Stimulated activated CD4-positive, alpha-beta T cell treated with anti-CD3 and anti-CD28 coated beads, TNF-alpha, amount 100 ng/mL, for 48 hours (primary cell): Measurements from ENCODE around the gene FNIP1.
"Not testable (repeated sequence)": the region's sequence is repeated elsewhere in the genome, so short reads cannot be mapped to it uniquely, and the experiment has no call there.

ENCODE experiments used
- DNase-seq, 3 donors: peaks; one replicate each; pipeline ENCODE4 v3.0.0-alpha.2; 2020; ENCODE audit warnings: low read depth in 3 of 3

The FNIP1 gene

DNA sequence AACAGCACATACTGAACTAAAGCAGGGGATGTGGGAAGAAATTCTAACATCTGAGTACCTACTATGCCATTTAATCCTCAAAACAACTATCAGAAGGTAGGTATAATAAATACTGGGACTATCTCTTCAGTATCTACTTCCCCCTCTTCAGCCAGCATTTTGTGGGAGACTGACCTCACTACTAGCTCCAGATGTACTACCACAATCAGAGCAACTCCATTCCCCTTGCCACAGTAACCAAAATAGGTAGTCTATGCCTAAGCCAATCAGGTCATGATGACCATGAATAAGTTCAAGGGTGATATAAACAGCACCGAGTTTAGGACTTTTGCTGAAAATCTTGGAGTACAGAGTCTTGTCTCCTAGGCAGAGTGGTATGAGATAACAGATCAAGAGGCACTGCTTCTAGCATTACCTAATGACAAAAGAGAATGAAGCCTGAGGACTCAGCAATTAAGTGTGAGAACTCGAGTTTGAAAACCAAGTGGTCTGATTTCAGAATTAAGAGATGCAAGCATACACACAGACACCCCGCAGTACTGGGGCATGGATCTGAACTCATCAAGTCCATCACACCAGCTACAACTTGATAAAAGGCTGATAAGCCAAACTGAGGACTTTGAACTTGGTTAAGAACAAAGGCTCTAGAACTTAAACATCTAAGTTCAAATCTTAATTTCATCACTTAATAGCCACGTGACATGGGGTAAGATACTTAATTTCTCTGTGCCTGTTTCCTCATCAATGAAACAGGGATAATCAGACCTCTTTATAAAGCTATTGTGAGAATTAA, 9.7 kb downstream of the FNIP1 start:
- no peak for DNase-seq

DNA sequence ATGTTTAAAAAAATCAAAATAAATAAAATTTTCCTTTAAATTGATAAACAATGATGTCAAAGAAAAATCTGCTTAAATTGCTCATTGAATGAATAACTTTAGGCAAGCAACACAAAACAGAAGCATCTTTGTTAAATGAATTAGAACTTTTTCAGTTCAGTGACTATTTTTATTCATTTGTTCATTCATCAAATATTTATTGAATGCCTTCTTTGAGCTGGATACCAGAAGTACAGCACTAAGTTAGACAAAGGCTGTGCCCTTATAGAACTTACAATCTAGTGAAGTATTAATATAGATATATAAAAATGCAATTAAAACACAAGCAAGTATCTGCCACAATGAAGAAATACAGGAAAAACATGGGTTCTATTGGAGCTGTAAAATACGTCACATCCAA, 10.8 kb downstream of the FNIP1 start:
- no peak for DNase-seq

DNA sequence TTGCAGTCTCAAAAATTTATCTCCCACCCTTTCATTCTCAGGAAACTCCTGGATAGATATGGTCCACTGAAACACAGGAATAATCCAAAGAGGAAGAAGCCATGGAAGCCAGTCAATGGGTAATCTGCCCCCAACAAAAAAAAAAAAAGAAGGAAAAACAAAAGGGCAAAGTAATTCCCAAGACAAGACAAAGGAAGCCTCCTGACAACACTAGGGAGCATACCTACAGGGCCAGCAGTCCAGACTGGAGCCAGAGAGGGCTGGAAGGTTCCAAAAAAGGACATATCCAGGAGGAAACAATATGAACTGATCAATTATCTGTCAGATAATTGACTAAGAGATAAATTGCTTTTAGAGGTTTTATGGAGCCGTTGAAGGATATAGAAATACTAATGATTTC, 12.9 kb downstream of the FNIP1 start:
- DNase-seq: no peak

DNA sequence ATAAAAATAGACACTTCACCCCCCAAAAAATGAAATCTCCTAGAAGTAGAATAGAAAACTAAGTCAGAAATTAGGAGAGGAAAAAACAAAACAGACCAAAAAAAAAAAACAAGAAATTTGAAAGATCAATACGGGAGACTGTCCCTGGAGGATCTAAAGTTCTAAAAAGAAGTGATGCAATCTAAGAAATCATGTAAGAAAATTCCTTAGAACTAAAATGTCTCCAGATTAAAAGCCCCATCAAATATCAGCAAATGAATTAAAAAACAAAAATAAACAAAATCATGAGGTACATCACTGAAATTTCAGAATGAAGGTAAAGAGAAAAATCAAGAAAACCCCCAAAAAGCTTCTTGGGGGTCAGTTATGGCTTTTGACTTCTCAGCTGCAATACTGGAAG, 13.5 kb downstream of the FNIP1 start:
- DNase-seq: no peak

DNA sequence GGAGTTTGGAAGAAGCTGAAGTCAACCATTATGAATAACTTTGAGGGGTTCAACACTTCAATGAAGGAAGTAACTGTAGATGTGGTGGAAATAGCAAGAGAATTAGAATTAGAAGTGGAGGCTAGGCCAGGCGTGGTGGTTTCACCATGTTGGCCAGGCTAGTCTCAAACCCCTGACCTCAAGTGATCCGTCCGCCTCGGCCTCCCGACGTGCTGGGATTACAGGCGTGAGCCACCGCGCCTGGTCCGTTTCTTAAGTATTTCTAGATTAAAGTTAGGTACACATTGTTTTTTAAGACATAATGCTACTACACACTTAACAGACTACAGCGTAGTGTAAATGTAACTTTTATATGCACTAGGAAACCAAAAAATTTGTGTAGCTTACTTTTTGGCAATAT, 14.1 kb downstream of the FNIP1 start:
- DNase-seq: no peak

DNA sequence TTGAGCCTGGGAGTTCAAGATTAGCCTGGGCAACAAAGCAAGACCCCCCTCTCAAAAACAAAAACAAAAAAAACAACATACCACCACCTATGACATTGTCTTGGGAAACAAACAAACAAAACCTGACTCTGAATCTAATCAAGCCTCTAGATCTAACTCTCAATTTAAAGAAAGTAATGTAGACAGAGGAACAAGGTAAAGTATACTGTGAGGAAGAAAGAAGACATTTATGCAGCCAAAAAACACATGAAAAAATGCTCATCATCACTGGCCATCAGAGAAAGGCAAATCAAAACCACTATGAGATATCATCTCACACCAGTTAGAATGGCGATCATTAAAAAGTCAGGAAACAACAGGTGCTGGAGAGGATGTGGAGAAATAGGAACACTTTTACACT, 18.7 kb downstream of the FNIP1 start:
- not testable (repeated sequence) for DNase-seq

DNA sequence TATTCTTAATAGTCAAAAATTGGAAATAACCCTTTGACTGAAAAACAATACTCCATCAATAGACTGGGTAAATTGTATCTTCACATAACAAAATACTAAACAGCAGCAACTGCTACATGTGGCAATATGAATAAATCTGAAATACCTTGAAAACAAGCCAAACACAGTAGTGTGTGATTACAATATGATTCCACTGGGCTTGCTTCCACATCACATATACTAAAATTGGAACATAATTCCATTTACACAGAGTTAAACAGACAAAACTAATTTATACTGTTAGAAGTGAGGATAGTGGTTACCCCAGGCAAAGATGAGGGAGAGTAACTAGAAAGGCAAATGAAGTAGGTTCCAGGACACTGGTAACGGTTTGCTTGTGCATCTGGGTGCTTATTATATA, 20.4 kb downstream of the FNIP1 start:
- DNase-seq: no peak

DNA sequence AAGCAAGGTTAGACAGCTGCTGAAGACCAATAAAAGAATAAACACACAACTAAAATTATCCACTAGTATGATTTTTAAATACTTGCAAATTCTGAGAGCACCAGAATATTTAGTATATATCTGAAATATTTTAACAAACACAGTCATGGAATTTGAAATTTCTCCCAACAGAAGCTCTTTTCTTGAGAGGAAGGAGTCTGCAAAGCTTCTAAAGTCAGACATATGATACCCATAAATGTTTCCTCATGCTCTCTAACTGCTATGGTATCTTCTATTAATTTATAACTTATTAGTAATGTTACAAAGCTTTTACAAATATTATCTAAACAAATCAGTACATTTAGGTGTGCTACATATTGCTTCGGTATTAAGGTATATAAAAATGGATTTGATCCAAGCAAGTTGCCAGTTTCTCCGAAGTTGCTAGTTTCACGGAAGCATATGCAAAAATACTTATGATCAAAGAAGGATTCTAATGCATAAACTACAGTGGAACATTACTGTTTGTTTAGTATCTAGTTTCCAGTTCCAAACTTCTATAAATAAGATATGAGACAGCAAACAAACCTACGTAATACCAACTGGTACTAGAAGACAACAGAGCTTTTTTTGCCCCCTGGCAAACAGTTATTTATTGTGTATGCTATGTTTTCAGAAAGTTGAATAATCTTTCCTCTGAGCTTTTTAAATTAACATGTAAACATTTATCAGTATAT, 22.0 kb downstream of the FNIP1 start:
- no peak for DNase-seq

DNA sequence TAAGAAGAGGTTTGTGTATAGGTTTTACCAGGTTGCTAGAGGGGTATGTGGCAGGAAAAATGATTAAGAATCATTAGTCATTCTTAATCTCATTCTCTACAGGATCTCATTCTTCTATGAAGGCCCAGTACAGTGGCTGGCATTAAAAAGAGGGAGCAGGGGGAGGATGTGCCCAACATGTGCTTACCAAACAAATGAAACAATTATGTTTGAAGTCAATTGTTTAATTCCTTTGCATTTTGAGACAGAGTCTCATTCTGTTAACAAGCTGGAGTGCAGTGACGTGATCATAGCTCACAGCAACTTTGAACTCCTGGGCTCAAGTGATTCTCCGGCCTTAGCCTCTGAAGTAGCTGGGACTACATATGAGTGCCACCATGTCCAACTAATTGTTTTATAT, 23.0 kb downstream of the FNIP1 start:
- DNase-seq: no peak

DNA sequence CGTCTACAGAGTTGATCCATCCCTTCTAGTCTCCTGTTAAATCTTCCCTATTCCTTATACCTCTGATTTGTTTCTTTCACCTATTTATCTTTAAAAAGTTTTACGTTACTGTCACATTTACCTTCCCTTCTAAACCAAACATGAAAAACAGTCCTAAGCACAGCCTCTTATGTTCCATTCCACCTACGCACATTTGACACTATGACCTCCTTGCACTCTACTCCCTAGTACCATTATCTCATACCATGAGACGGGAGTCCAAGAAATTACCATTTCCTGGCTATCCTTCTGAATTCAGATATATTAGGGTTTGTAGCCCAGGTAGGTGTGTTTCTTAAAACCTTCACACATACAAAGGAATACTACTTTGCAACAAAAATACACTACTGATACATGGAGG, 25.1 kb downstream of the FNIP1 start:
- no peak for DNase-seq

DNA sequence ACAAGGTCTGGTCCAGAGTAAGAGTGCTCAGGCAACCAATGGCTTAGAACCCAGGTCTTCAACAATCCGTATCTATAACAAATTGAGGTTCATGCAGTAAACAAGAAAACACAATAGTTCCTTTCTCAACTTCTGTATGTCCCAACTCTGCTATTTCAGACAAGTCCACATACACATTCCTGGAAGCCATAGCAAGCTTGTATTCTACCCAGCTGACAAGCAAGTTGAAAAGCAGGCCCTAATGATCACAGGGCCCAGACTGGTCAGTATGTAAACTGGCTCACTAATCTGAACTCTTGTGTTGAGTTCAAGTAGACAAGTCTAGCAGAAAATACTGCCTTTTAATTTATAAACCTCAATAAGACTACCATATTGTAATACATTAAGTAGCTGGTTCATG, 26.9 kb downstream of the FNIP1 start:
- DNase-seq: no peak

DNA sequence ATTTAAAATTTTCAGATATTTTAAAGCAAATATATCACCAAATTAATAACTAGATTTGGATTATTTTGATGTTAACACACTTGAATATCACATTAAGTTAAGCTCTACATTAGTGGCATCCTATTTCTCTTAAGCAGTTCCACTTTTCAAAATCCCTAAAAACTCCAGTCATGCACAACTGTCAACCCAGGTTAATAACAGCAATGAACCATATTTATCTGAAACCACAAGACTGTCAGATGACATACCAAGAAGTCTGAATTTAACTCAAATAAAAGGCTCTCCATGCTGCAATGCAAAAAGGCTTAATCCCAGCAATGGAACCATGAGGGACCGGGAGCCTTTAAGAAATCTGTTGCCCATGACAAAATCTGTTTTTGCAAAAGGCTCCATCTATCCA, 27.5 kb downstream of the FNIP1 start:
- DNase-seq: no peak

DNA sequence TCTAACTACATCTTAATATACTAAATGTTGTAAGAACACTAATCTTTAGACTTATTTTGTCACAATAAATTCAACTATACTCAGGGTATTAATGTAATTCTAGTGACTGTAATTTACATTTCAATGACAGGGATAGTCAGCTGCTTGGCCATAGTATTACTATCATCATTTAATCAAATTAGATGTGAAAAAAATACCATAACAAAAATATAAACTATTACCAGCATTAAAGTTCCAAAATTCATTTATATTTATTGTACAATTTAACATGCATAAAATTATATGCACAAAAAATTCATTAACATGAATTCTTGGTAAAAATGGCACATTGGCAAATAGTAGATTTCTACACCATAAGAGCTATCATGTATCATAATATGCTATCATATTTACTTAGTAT, 28.9 kb downstream of the FNIP1 start:
- DNase-seq: no peak

DNA sequence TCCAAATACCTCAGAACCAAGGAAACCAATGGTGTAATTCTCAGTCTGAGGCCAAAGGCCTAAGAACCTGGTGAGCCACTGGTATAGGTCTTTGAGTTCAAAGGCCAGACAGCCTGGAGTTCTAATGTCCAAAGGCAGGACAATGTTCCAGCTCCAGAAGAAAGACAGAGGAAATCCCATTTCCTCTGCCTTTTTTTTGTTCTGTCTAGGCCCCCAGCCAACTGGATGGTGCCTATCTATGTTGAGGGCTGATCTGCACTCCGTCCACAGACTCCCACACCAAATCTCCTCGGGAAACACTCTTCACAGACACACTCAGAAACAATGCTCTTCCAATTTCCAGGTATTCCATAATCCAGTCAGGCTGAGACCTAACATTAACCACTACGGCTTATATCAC, 30.1 kb downstream of the FNIP1 start:
- DNase-seq: no peak

DNA sequence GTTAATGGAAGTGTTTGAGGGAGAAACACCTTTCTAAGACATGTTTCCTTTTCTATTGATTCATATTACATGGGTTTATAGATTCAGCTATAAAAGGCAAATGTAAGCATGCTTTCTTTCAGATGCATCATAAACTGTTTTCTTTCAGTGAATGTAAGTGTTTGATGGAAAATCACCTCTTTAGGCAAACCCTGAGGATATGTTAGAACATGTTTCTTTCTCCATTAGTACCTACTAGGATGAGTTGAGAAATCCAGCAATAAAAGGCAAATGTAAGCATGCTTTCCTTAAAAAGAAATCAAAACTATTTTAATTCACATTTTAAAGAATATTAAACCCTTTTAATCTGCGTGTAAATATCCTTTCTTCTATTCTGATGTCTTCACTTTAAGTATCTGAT, 31.6 kb downstream of the FNIP1 start:
- no peak for DNase-seq

DNA sequence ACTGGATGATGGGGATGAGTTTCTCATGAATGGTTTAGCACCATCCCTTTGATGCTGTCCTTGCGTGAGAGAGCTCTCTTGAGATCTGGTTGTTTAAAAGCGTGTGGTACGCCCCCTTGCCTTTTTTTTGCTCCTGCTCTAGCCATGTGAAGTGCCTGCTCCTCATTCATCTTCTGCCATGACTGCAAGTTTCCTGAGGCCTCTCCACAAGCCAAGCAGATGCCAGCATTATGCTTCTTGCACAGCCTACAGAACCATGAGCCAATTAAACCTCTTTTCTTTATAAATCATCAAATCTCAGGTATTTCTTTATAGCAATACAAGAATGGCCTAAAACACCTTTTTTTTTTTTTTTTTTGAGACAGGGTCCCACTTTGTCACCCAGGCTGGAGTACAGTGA, 32.8 kb downstream of the FNIP1 start:
- no peak for DNase-seq

DNA sequence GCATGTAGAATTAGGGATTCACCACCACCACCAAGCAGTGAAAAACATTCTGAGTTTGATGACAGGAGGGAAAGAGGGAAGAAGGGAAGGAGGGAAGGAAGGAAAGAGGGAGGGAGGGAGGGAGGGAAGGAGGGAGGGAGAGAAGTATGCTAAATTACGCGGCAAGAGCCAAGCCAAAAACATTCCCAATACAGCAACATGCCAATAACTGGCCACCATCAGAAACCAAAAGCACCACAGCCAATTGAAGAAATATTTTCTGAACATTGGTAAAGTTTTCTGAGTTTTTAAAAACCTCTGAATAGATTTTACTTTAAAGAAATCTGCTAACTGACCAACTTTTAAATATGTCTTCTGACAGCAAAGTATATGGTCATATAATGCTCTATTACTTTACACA, 36.0 kb downstream of the FNIP1 start:
- DNase-seq: no peak

DNA sequence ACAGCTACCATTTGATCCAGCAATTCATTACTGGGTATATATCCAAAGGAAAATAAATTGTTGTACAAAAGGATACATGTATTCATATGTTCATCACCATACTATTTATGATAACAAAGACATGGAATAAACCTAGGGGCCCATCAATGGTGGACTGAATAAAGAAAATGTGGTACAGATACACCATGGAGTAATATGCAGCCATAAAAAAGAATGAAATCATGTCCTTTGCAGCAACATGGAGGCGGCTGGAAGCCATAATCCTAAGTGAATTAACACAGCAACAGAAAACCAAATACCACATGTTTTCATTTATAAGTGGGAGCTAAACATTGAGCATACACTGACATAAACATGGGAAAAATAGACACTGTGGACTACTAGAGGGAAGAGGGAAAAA, 37.1 kb downstream of the FNIP1 start:
- DNase-seq: no peak

DNA sequence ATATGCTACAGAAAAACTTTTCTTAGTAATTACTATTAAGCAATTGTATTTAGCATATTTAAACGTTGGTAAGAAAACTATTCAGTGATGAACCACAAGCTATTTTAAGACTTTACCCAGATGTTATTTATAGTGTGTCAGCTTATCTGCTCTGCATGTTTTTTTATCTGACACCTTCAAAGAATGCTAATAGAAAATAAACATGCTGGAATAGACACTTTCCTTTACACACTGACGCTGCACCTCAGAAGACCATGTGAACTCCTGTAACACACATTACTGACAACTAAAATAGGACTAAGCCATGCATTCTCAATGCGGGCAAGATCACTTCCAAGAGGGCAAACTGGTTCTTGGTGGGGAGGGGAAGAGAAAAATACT, 38.3 kb downstream of the FNIP1 start:
- DNase-seq: no peak

DNA sequence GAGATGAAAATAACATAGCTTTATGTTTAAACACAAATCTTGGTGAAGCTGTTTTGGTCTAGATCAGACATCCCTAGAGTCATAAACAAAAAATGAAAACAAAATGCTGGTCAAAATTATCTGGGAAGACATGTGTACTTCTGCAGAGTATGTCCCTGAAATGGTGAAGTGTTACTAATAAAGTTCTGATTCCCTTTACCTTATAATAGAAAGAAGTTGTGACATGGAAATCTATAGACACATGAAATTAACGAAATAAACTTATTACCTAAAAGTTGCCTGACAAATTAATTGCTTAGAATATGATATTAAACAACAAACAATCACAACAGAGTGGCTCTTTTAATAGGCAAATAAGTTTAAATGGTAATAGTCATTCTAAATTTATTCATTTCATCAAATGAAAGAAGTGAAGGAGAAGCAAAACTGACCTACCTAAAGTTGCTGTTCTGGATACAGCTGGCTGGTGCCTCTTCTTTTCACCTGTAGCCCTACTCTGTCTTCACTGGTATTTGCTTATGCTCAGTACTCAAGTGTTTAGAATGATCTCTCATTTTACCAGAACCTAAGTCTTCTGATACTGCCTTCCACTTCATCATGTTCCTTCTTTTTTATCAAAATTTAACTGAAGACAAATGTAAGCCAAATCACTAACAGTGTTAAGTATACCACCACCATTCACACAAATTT, 38.8 kb downstream of the FNIP1 start:
- DNase-seq: no peak

DNA sequence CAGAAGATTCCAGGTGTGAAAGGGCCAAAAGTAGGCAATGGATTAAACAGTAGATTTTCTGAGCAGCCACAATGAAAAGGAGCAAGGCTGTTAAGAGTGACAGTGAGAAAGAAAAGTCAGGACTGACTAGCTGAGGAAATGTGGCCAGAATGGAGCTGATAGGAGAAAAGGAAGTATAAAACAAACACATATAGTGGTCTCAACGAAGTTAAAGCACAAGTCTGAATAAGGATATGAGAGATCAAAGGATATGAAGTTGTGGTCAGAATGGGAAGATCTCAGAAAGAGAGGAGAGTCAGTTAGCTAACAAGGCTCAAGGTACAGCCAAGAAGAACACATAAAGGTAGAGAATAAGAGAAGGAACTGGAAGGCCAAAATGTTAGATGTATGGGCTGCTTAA, 39.9 kb downstream of the FNIP1 start:
- no peak for DNase-seq

DNA sequence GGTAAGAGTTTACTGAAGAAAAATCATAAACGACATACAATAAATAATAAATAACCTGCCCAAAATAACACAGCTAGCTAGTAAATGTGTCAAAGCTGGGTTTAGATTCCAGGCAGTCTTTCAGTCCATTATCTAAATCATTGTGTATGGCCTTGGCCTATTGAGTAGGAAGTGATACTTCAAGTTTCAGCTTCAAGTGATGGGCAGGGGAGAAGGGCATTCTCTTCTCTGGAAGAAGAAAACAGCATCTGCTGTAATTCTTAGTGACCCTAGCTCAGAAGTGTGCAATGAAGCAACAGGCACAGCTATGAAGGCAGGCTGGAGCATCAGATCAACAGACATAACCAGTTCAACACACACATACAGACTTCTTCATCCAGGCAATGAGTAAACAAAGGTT, 42.5 kb downstream of the FNIP1 start:
- no peak for DNase-seq

DNA sequence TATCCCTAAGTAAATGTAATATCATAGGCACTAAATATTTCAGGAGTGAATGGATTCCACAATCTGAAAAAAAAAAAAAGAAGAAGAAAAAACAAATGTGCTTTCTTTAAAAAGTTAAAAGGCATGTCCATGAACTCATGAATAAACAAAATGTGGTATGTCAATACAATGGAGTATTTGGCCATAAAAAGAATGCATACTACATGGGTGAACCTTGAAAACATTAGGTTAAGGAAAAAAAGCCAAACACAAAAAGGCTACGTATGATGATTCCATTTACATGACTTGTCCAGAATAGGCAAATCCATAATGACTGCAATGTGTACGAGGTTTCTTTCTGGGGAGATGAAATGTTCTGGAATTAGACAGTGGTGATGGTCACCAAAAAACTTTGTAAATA, 45.3 kb downstream of the FNIP1 start:
- DNase-seq: no peak
